ACHN (cell line): ENCODE results near the gene ZBED2.
"Not testable (repeated sequence)": the region's sequence is repeated elsewhere in the genome, so short reads cannot be mapped to it uniquely, and the experiment has no call there.

Experiments used
- DNase-seq: peaks from one replicate; pipeline ENCODE4 v3.0.0-alpha.2; 2015
- in situ Hi-C: cut with HindIII; loops from 2 replicates; pipeline ENCODE4 v1.10.0; 2017; ENCODE audit warnings: low sequenced_read_pairs, low pct_ligation_motif_present, low pct_unique_long_range_greater_than_20kb

The ZBED2 gene, protein sequence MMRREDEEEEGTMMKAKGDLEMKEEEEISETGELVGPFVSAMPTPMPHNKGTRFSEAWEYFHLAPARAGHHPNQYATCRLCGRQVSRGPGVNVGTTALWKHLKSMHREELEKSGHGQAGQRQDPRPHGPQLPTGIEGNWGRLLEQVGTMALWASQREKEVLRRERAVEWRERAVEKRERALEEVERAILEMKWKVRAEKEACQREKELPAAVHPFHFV

DNA sequence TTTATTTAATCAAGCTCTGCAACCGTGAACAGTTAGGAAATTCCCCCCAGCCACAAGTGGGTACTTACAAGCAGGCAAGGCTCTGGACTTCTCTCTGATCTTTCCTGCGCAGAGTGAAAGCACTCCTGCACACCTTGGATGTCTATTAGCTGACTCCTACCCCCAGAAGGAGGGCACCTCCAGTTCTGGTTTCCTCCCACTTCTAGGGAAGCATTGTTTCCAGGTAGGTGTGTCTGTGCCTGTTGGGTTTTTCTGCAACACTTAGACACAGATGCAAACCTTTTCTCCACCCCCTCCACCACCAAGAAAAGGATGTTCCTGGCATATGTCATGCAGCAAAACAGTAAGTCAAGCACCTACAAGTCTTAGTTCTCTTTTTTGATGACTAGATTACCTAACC, at the start of gene ZBED2:
Gene ZBED2 (minus strand): TSS at position 115 of the 400 bp plus-strand sequence. CDS start 1,145 bp downstream, outside the sequence.
- DNase-seq = no peak

GRCh38 chr3:111639316-111639715, 44.2 kb upstream of the ZBED2 start:
- DNase-seq = no peak
- in situ Hi-C loops = no loop called here

More for the DNA sequence above, at the start of gene ZBED2:
- in situ Hi-C loops = no loop called here

DNA sequence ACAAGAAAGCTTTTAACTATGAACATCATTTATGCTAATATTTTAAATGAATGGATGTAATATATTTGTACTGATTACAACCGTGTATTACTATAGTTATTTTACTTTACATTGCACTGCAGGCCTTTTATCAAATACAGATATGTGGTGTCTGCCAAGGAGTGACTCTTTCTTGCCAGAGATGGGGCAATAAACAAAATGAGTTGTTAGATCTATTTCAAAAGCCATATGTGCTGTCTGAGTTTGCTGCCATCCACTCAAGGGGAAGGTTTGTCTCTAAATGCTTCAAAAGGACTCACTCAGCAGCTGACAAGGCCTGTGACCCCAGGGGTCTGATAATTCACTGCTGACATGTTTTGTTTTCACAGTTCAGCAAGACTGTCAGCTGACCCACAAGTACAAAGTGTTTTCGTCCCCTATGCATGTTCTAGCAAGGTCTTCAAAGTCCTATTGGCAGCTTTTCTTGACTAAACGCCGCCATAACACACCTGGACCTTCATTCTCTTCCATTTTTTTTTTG, 41.3 kb upstream of the ZBED2 start:
- DNase-seq = no peak
- in situ Hi-C loops = no loop called here

DNA sequence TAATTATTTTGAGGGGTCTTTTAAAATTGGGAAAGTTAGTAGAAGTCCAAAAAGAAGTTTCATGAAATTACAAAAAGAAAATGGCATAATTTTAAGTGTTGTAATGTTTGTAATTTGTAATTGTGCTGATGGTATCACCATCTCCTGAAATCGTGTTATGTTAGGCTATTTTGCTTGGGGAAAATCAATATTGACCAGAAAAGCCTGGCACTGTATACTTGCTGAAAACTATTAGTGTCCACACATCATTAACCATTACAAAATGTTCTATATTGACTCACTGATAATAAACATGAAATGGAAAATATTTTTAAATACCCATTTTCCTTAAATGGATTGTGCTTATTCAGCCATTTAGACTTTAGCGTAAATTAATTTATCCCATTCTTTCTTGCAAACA, 40.3 kb upstream of the ZBED2 start:
- in situ Hi-C loops = no loop called here
- DNase-seq = no peak

DNA sequence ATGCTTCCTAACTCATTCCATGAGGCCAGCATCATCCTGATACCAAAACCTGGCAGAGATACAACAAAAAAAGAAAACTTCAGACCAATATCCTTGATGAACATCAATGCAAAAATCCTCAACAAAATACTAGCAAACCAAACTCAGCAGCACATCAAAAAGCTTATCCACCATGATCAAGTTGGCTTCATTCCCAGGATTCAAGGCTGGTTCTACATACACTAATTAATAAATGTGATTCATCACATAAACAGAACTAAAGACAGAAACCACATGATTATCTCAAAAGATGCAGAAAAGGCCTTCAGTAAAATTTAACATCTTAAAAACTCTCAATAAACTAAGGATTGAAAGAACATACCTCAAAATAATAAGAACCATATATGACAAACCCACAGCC, 35.5 kb upstream of the ZBED2 start:
- DNase-seq, in situ Hi-C loops: not testable (repeated sequence)

DNA sequence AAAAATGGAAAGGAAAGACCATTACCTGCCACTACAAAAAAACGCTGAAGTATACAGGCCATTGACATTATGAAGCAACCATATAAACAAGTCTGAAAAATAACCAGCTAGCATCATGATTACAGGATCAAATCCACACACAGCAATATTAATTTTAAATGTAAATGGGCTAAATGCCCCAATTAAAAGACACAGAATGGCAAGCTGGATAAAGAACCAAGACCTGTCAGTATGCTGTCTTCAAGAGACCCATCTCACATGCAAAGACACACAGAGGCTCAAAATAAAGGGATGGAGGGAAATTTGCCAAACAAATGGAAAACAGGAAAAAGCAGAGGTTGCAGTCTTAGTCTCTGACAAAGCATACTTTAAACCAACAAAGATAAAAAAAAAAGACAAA, 33.9 kb upstream of the ZBED2 start:
- in situ Hi-C loops, DNase-seq: not testable (repeated sequence)

- DNase-seq = no peak
- in situ Hi-C loops = no loop called here
Measured at GRCh38 chr3:111627092-111627491, 31.9 kb upstream of the ZBED2 start.

DNA sequence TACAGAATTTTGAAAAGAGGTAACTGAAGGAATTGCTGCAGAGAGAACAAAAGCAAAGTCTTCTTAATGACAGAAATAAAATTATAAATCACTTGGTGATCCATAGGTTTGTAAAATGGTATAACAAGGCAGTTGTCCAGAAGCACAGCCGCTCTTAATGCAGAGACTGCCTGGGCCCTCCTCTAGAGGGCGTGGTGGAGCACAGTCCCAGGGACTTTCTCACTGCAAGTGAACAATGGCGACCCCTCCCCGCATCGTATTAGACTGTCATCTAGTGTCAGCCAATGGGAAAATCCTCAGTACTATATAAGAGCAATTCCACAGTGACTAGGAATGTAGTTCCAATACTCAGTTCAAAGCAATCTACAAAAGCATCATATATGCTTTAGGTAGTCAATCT, 26.4 kb upstream of the ZBED2 start:
- DNase-seq = peak; percentile 10
- in situ Hi-C loops = no loop called here

DNA sequence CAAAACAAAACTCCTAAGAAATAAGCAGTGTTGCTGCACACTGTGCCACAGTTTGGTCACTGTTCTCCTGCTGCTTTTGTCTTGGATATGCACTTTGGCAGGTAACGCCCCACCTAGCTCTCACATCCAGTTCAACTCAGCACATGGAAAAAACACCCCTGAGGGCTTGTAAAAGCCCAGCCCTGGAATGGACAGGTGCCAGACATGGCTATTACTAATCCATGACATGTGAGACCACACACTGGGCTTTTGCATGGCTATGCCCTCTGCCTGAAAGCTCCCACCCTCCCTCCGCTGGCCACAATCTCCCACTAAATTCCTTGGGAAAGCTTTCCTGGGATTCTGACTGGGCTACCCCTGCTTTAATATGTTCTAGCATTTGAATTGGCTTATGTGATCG, 24.7 kb upstream of the ZBED2 start:
- in situ Hi-C loops = no loop called here
- DNase-seq = no peak

DNA sequence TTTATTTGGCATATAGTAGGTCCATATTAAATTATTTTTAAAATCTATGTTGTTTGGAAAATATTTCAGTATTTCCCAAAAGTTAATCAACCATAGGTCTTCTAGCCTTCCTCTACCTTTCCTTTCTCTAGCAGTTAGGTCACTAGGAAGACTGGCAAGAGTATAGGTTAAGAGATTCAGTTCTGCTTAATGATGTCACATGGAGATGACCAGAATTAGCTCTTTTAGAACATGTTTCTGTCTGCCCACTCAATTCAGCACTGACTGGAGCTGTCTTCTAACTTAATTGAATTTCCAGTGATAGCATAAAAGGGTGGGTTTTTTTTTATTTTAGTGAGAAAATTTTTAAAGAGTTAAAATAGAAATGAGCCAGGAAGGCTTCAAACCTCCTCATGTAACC, 23.8 kb upstream of the ZBED2 start:
- in situ Hi-C loops = no loop called here
- no peak for DNase-seq

DNA sequence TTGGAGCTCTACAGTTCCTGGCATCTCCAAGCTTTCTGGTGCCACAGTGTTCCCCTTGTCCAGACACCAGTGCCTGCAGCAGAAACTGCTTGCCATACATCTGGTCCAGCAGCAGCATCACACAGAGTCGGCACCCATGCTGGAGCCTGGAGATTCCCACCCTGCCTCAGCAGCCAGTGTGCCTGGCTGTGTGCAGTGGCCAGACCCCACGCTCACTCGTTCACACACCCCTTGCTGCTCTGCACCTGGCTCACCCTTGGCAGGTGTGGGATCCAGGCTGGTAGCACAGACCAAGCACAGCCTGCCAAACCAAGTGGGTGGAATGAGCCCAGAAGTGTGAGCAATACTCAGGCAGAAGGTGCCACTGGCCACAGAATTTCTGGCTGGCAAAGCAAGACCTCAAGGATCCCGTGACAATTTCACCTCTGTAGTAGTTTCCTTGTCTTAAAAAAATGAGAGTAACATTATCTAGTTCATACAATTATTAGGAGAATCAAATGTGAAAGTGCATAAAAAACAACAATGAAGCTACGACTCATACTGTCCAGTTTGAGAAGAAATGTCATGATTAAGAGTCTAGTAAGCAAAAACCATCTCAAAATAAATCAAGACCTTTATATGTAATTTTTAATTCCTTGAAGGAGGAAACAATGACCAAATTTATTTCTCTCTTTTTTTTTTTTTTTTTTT, 22.9 kb upstream of the ZBED2 start:
- DNase-seq = no peak
- in situ Hi-C loops = no loop called here

- DNase-seq = no peak
- in situ Hi-C loops = no loop called here
Measured at GRCh38 chr3:111617406-111617805, 22.3 kb upstream of the ZBED2 start.

DNA sequence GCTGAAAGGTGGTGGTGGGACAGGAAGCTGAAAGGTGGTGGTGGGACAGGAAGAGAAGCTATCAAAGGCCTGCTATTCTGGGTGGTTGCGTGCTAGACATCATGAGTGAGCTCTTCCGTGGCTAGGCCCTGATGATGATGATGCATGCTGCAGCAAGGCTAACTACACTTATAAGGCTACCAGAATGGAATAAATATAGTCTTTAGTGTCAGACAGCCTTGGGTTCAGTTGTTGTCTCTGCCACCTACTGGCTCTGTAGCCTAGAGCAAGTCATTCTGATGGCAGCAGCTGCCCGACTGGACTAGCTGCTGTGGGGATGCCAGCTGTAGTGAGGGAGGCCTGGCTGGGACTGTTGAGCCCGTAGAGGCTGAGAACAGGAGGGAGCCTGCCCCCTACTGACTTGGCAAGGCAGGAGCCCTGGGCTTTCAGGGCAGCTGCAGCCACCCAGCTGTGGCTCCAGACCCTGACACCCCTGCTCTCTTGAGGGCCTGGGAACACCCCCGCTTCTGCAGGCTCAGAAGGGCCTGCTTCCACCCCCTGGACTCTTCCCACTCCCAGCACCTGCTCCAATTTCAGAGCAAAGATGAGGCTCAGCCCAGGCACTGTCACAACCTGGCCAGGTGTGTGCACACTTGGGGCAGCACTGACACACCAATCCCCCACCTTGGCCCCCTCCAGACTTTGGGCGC, 21.4 kb upstream of the ZBED2 start:
- DNase-seq = no peak
- in situ Hi-C loops = no loop called here

DNA sequence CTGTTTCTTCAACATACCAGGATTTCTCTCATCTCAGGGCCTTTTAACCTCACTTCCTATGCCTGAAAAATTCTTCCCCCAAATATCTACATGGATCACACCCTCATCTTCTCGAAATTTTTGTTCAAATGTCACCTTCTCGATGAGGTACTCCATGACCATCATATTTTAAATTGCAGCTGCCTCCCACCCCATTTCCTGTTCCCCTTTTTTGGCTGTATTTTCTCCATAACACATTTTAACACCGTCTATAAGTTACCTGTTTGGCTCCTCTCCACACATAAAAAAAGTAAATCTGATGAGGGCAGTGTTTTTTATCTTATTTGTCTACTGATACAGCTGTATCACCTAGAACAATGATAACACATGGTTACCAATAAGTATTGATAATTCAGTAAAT, 20.7 kb upstream of the ZBED2 start:
- in situ Hi-C loops = no loop called here
- DNase-seq = no peak

DNA sequence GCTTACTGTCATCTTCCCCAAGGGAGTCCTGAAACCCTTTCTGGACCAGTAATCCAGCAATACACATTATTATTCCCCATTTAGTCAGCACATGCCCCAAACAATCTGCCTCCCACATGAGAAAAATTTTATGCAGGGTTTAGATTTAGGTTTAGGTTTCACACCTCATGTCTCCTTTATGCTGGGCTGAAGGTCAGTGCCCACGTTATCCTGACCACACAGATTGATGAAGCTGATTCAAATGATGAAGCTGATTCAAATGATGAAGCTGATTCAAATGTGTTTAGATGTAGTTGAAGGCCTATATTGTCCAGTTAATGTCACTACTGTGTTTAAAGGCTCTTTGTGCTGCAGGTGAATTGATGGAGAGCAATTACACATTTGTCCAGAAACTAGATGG, 18.1 kb upstream of the ZBED2 start:
- in situ Hi-C loops = no loop called here
- DNase-seq = no peak

DNA sequence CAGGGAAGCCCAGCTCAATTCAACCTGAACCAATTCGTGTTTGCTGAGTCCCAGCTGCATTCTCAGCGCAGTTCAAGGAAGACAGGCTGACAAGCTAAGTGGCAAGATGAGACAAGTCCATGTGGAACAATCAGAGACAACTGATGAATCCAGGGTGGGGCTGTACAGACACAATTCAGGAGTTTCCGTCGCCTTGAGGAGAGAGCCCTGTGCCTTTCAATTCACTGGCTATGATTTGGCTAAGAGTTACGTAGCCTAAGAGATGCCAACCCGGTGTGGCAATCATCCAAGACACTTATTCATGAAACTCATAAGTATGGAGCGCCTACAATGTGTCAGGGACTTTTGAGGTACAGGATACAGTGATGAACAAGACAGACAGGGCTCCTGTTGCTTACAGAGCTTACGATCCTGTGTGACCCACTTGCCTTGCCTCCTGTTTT, 15.5 kb upstream of the ZBED2 start:
- no peak for DNase-seq
- in situ Hi-C loops = no loop called here

GRCh38 chr3:111610189-111610588, 15.0 kb upstream of the ZBED2 start:
- in situ Hi-C loops = no loop called here

GRCh38 chr3:111609700-111610099, 14.6 kb upstream of the ZBED2 start:
- DNase-seq = no peak
- in situ Hi-C loops = no loop called here

More at GRCh38 chr3:111610189-111610588, 15.0 kb upstream of the ZBED2 start:
- DNase-seq = no peak

GRCh38 chr3:111608383-111608782, 13.2 kb upstream of the ZBED2 start:
- in situ Hi-C loops = no loop called here
- no peak for DNase-seq
